ENCODE measurements around the gene DNAJB2.

The DNAJB2 gene

DNA sequence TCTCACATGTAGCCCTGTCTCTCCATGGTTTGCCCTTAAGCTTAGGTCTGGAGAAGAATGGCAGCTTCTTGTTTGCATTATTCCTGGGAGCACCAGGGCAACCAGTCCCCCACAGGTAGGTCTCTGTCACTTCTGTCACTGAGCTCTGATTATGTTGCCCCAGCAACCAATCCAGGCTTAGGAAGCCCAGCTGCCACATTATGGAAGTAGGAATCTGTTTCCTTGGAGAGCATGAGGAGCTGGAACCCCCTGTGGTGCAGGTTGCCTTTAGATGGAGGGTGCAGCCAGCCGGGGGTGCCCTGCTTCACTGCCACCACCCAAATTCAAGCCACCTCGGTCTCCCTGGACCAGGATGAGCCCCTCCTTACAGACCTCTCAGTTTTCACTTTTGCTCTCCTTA lies 48.6 kb downstream of the DNAJB2 start:
- H3K9me3 ChIP-seq = no peaks in the 10 kb centered on the region
- H3K9ac ChIP-seq = no peak overlapping the region
- TF ChIP-seq Cebpa-rat (IDR thresholded peaks at IDR 0.05) = no peak
- H3K4me1 ChIP-seq = no peaks in the 10 kb centered on the region
- H3K27me3 ChIP-seq = no peaks in the 10 kb centered on the region
- no peaks in the 10 kb centered on the region for H4K20me1 ChIP-seq
- no peaks in the 10 kb centered on the region for H3K36me3 ChIP-seq
- no peak overlapping the region for H3K4me3 ChIP-seq
- no peak overlapping the region for H3K27ac ChIP-seq
- no peak overlapping the region for H3K4me2 ChIP-seq

DNA sequence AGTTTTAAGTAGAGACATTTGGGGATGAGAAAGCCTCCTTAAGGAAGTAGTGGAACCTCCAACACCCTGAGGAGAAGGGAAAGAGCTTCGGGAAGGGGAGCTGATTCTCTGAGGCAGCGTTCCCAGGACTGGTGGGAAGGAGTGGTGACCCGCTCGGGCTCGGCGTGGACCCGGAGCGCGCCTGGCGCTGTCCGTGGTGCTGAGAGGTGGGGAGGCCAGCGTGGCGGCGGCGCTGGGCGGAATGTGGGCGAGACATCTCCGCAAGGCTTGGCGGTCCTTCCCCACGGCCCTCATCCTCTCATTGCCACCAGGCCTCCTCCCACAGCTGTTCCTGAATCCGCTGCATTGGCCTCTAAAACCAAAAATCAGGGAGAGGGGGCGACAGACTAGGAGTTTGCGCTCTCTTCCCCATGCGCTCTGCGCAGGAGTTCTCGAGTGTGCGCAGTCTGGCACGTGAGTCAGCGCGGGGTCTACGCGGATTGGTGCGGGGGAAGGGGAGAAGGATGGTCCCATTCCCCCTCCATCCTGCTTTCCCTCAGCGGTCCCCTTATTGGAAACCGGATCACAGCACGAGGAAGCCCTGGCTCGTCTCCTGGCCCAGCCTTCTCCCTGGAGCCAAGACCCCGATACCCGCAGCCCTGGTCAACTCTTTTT lies 52.5 kb downstream of the DNAJB2 start:
- no peak overlapping the region for H3K4me3 ChIP-seq
- no peak overlapping the region for H3K9ac ChIP-seq
- no peaks in the 10 kb centered on the region for H4K20me1 ChIP-seq
- TF ChIP-seq Cebpa-rat (IDR thresholded peaks at IDR 0.05) = no peak
- no peaks in the 10 kb centered on the region for H3K4me1 ChIP-seq
- H3K36me3 ChIP-seq = no peaks in the 10 kb centered on the region
- H3K27me3 ChIP-seq = no peaks in the 10 kb centered on the region
- no peaks in the 10 kb centered on the region for H3K9me3 ChIP-seq
- H3K4me2 ChIP-seq = no peak overlapping the region
- no peak overlapping the region for H3K27ac ChIP-seq

DNA sequence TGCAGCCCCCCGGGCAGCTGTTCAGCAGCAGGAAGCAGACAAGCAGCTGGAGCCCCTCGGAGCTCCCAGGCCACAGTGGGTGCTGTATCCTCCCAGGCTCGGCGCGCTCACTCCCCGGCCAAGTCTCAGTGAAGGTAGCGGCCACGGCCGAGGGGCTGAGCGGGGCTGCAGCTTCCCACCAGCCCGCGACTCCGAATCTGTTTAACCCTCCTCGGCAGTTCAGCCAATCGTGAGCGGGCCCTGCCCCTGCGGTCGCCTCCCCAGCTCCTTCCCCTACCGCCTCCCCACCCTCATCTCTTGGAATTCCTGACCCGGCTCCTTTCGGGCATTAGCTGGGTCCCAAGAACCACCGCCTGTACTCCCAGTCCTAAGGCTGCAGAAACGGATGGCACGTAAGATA lies 53.4 kb downstream of the DNAJB2 start, which contains the start of gene RESP18:
TSS of gene RESP18 (minus strand) at position 203 of the 400 bp plus-strand sequence.
- H3K4me3 ChIP-seq = no peak within 1 kb of the TSS

DNA sequence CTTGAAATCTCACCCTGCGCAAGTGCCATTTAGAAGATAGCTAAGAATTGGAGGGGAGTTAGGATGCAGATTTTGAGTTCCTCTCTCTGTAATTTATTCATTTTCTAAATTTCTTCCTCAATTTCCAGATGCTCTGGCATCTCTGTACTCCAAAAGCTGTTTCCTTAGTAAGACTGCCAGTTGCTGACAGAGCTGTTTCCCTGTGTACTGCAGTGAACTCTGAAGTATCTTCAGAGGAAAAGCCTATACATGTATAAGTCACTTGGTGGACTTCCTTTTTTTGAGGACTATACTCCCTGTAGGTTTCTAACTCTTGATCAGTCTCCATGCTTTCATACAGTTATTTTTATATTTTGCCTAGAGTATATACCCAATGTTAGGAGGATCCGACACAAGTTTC lies 54.9 kb downstream of the DNAJB2 start:
- H3K9ac ChIP-seq = no peak overlapping the region
- H3K9me3 ChIP-seq = no peaks in the 10 kb centered on the region
- H3K36me3 ChIP-seq = no peaks in the 10 kb centered on the region
- H3K4me1 ChIP-seq = no peaks in the 10 kb centered on the region
- no peak overlapping the region for H3K27ac ChIP-seq
- no peak overlapping the region for H3K4me3 ChIP-seq
- no peak overlapping the region for H3K4me2 ChIP-seq
- TF ChIP-seq Cebpa-rat (IDR thresholded peaks at IDR 0.05) = no peak
- no peaks in the 10 kb centered on the region for H3K27me3 ChIP-seq
- no peaks in the 10 kb centered on the region for H4K20me1 ChIP-seq

More for the DNA sequence above, 53.4 kb downstream of the DNAJB2 start, which contains the start of gene RESP18:
- no peak within 1 kb of the TSS for H3K27ac ChIP-seq
- H3K4me2 ChIP-seq = no peak within 1 kb of the TSS
- H3K36me3 ChIP-seq = no peaks in the 10 kb centered on the region
- no peak for TF ChIP-seq Cebpa-rat (IDR thresholded peaks at IDR 0.05)
- no peak within 1 kb of the TSS for H3K9ac ChIP-seq
- H3K9me3 ChIP-seq = no peaks in the 10 kb centered on the region
- H4K20me1 ChIP-seq = no peaks in the 10 kb centered on the region
- no peaks in the 10 kb centered on the region for H3K27me3 ChIP-seq
- H3K4me1 ChIP-seq = no peaks in the 10 kb centered on the region

DNA sequence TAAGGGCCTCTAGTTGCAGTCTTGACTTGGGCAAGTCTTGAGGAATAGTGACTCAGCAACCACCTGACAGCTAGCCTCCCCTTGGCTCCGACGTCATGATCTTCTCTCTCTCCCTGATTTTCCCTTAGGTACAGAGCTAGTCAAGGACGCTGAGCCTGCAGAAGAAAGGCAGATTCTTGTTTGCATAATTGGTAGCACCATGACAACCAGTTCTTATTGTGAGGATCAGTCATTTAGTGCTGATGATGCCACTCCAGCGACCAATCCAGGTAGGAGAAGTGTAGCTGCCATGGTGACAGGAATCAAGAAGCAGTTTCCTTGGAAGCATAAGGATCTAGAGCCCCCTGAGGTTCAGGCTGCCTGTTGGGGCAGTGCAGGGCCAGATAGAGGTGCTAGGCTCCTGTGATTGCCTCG lies 56.2 kb downstream of the DNAJB2 start:
- Histone ChIP-seq H3K27me3 (no peaks in the 10 kb centered on the region), H3K27ac (no peak overlapping the region), H3K9ac (no peak overlapping the region), H3K36me3 (no peaks in the 10 kb centered on the region), H3K4me1 (no peaks in the 10 kb centered on the region), H3K9me3 (no peaks in the 10 kb centered on the region), H4K20me1 (no peaks in the 10 kb centered on the region), H3K4me2 (no peak overlapping the region), H3K4me3 (no peak overlapping the region)
- TF ChIP-seq Cebpa-rat (IDR thresholded peaks at IDR 0.05) = no peak
